GM23338 (cell line): ENCODE results near the gene RPUSD1. TPM values are rescaled to one million over a fixed set of nuclear protein-coding genes. Genes with fewer than 3 reads are reported as not detected.
A peak's percentile ranks its signal among the peaks of the same experiment; 100 is the strongest.

Source experiments
- ATAC-seq: fragments of 200-7000 bp; cut with Tn5 transposase; 3 replicates; pipeline ENCODE4 v1.9.1; 2020
- DNase-seq: peaks from one replicate; pipeline ENCODE4 v3.0.0-alpha.2; 2015; ENCODE audit warnings: low spot score
- H2AFZ ChIP-seq: fragments of 200-600 bp; sonication (generic); 2 replicates; pipeline ENCODE4 v1.8.0; 2016; ENCODE audit warnings: antibody characterized with exemption, mild to moderate bottlenecking, moderate library complexity
- H3F3A ChIP-seq: fragments of 200-600 bp; sonication (generic); replicated peaks from 2 replicates; pipeline ENCODE4 v1.8.0; 2017; ENCODE audit warnings: antibody characterized with exemption, mixed run types, low read depth
- H3K27ac ChIP-seq: fragments of 200-600 bp; sonication (generic); 2 replicates; pipeline ENCODE4 v1.6.1; 2016; ENCODE audit warnings: low read depth
- H3K27me3 ChIP-seq: fragments of 200-600 bp; sonication (generic); 2 replicates; pipeline ENCODE4 v1.8.0; 2016; ENCODE audit warnings: mild to moderate bottlenecking, mixed run types, moderate library complexity; ENCODE audit not compliant: insufficient read depth
- H3K36me3 ChIP-seq: fragments of 200-600 bp; sonication (generic); 2 replicates; pipeline ENCODE4 v1.8.0; 2016; ENCODE audit warnings: mild to moderate bottlenecking; ENCODE audit not compliant: insufficient read depth
- H3K4me1 ChIP-seq: fragments of 200-600 bp; sonication (generic); 2 replicates; pipeline ENCODE4 v1.8.0; 2016; ENCODE audit warnings: mild to moderate bottlenecking, moderate library complexity; ENCODE audit not compliant: insufficient read depth
- H3K4me2 ChIP-seq: fragments of 200-600 bp; sonication (generic); 2 replicates; pipeline ENCODE4 v1.7.1; 2017; ENCODE audit warnings: mixed run types
- H3K4me3 ChIP-seq: fragments of 200-600 bp; sonication (generic); 2 replicates; pipeline ENCODE4 v1.6.1; 2016; ENCODE audit warnings: mixed run types
- H3K79me2 ChIP-seq: fragments of 200-600 bp; sonication (generic); replicated peaks from 2 replicates; pipeline ENCODE4 v1.8.0; 2017; ENCODE audit warnings: mild to moderate bottlenecking; ENCODE audit not compliant: insufficient read depth
- H3K9me2 ChIP-seq: fragments of 200-600 bp; sonication (generic); 2 replicates; pipeline ENCODE4 v1.8.0; 2017; ENCODE audit not compliant: insufficient read depth
- H4K20me1 ChIP-seq: fragments of 200-600 bp; sonication (generic); replicated peaks from 2 replicates; pipeline ENCODE4 v1.8.0; 2017; ENCODE audit warnings: mild to moderate bottlenecking; ENCODE audit not compliant: insufficient read depth
- H3K27ac Mint-ChIP-seq: 2 replicates; pipeline ENCODE4 v1.8.0; 2020; ENCODE audit warnings: inconsistent platforms, mild to moderate bottlenecking, moderate library complexity, mixed read lengths
- H3K27me3 Mint-ChIP-seq: 3 replicates; pipeline ENCODE4 v1.8.0; 2022; ENCODE audit warnings: low read depth, mild to moderate bottlenecking, moderate library complexity, mixed read lengths, inconsistent platforms; ENCODE audit not compliant: insufficient read depth, poor library complexity
- H3K36me3 Mint-ChIP-seq: 3 replicates; pipeline ENCODE4 v1.8.0; 2021; ENCODE audit warnings: low read depth, mild to moderate bottlenecking, inconsistent platforms, moderate library complexity, mixed read lengths
- H3K4me1 Mint-ChIP-seq: 3 replicates; pipeline ENCODE4 v1.8.0; 2020; ENCODE audit warnings: mild to moderate bottlenecking, inconsistent platforms, mixed read lengths
- H3K4me3 Mint-ChIP-seq: 3 replicates; pipeline ENCODE4 v1.8.0; 2021; ENCODE audit warnings: moderate library complexity, mild to moderate bottlenecking, inconsistent platforms, mixed read lengths
- H3K9me3 Mint-ChIP-seq: 3 replicates; pipeline ENCODE4 v1.8.0; 2020; ENCODE audit warnings: moderate library complexity, mild to moderate bottlenecking, inconsistent platforms, mixed read lengths
- CREB1 ChIP-seq: fragments of 250-450 bp; sonication (Bioruptor Pico); IDR thresholded peaks from 2 replicates; pipeline ENCODE4 v1.5.0; 2020; ENCODE audit warnings: low read depth, mild to moderate bottlenecking, moderate library complexity
- EZH2 ChIP-seq: fragments of 200-600 bp; sonication (generic); IDR thresholded peaks from one replicate; pipeline ENCODE4 v1.8.0; 2017; ENCODE audit warnings: antibody characterized with exemption, mild to moderate bottlenecking, low read depth; ENCODE audit not compliant: unreplicated experiment
- EZH2phosphoT487 ChIP-seq: fragments of 200-600 bp; sonication (generic); IDR thresholded peaks from one replicate; pipeline ENCODE4 v1.8.1; 2018; ENCODE audit warnings: antibody characterized with exemption; ENCODE audit not compliant: unreplicated experiment
- JUNB ChIP-seq: IDR thresholded peaks from one replicate; pipeline ENCODE4 v1.6.1; 2016; ENCODE audit warnings: antibody characterized with exemption; ENCODE audit not compliant: unreplicated experiment
- NANOG ChIP-seq: IDR thresholded peaks from 2 replicates; pipeline ENCODE4 v1.6.1; 2016; ENCODE audit warnings: antibody characterized with exemption, borderline replicate concordance
- POLR2AphosphoS5 ChIP-seq: IDR thresholded peaks from 2 replicates; pipeline ENCODE4 v1.6.1; 2016; ENCODE audit warnings: antibody characterized with exemption, low read depth
- STAT1 ChIP-seq: IDR thresholded peaks from one replicate; pipeline ENCODE4 v1.6.1; 2016; ENCODE audit warnings: antibody characterized with exemption; ENCODE audit not compliant: unreplicated experiment
- ZNF114 ChIP-seq: fragments of 250-450 bp; sonication (Bioruptor Pico); IDR thresholded peaks from 2 replicates; pipeline ENCODE4 v1.5.0; 2020; ENCODE audit warnings: mild to moderate bottlenecking, moderate library complexity
- ZNF331 ChIP-seq: fragments of 250-450 bp; sonication (Bioruptor Pico); IDR thresholded peaks from 2 replicates; pipeline ENCODE4 v1.5.0; 2020; ENCODE audit warnings: low read depth, mild to moderate bottlenecking, moderate library complexity
- polyA plus RNA-seq: library from polyadenylated mRNA; unstranded; fragments of >200 nt; fragmentation: Nextera tagmentation; extraction: Ambion mirVana; gene quantifications from 2 replicates; pipeline ENCODE4 v1.2.1, GENCODE V29; 2016
- total RNA-seq: library from RNA; depleted of rRNA; stranded (reverse); fragments of >200 nt; shearing (Covaris generic); gene quantifications from 2 replicates; pipeline ENCODE4 v1.2.3, GENCODE V29; 2014
- TF ChIP-seq, protein P1 (sequence below): IDR thresholded peaks from one replicate; pipeline ENCODE4 v1.6.1; 2018; ENCODE audit warnings: antibody characterized with exemption; ENCODE audit not compliant: unreplicated experiment
- TF ChIP-seq, protein P2 (sequence below), 2 experiments: fragments of 200-600 bp in 1 of 2; sonication (generic) in 1 of 2; conservative IDR thresholded peaks; 2 replicates each; pipeline versions ENCODE4 v1.5.1 to v1.6.1; 2016 to 2017; ENCODE audit warnings: antibody characterized with exemption in 2 of 2, low read depth in 2 of 2, mild to moderate bottlenecking in 2 of 2, moderate library complexity in 1 of 2
- TF ChIP-seq, protein P3 (sequence below): IDR thresholded peaks from 2 replicates; pipeline ENCODE4 v1.6.1; 2016; ENCODE audit warnings: antibody characterized with exemption
- TF ChIP-seq, protein P4 (sequence below): fragments of 250-450 bp; sonication (Bioruptor Pico); IDR thresholded peaks from 2 replicates; pipeline ENCODE4 v1.5.0; 2020; ENCODE audit warnings: mild to moderate bottlenecking, moderate library complexity

The RPUSD1 gene
- total and polyA plus RNA-seq, 2 experiments from 2014 or later = 19.1 to 79.5 TPM

DNA sequence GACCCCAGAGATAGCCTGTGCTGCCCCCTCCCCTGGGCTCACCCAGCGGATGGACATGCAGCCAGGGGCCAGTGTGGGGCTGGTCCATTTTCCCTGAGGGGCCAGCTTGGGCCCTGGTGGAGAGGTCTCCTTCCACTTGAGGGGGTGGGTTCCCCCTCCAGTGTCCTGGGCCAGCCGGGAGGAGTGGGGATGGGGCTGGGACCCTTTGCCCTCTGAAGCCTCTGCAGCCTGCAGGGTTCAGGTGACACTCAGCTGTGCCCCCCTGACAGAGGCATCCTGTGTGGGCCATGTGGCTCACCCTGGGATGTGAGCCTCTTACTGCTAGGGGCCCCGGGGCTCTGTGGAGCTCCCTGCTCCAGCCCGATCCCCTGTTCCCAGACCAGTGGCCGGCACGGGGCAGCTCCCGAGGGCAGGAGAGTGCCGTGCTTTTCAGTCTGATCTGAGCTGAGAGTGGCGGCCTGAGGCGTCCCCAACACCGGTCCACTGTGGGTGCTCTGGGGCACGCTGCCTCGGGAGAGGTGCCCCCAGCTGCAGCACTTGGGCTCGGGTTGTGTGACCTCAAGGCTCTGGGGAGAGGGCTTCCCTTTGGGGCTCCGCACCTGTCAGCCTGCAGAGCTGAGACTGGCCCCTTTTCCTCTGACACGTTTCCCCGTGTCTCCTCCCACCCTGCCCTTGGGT is 12.8 kb upstream of the RPUSD1 start:
- no peak overlapping the region for H3K27ac ChIP-seq
- Mint-ChIP-seq H3K27me3 (peaks cover 31% of the 10 kb centered on the region), H3K27ac (no peak overlapping the region), H3K36me3 (peaks cover 23% of the 10 kb centered on the region; the same call in 2 of the 3 replicates), H3K9me3 (no peaks in the 10 kb centered on the region; the same call in 1 of the 3 replicates), H3K4me3 (no peak overlapping the region), H3K4me1 (peaks cover 4% of the 10 kb centered on the region; the same call in 1 of the 3 replicates)
- peak overlapping the region; percentile 91 for H3K4me2 ChIP-seq
- H3F3A ChIP-seq = no peaks in the 10 kb centered on the region
- H3K9me2 ChIP-seq = no peaks in the 10 kb centered on the region
- H3K79me2 ChIP-seq = no peaks in the 10 kb centered on the region
- peak; percentile 11 for ATAC-seq
- no peaks in the 10 kb centered on the region for H3K36me3 ChIP-seq
- peak overlapping the region; percentile 57; the same call in 1 of the 2 replicates for H3K4me3 ChIP-seq
- no peak for DNase-seq
- peaks cover 3% of the 10 kb centered on the region; the same call in 1 of the 2 replicates for H3K4me1 ChIP-seq
- peaks cover under 1% of the 10 kb centered on the region; the same call in 1 of the 2 replicates for H4K20me1 ChIP-seq
- H2AFZ ChIP-seq = no peak overlapping the region
- peaks cover 43% of the 10 kb centered on the region for H3K27me3 ChIP-seq
- TF ChIP-seq, protein P1, sequence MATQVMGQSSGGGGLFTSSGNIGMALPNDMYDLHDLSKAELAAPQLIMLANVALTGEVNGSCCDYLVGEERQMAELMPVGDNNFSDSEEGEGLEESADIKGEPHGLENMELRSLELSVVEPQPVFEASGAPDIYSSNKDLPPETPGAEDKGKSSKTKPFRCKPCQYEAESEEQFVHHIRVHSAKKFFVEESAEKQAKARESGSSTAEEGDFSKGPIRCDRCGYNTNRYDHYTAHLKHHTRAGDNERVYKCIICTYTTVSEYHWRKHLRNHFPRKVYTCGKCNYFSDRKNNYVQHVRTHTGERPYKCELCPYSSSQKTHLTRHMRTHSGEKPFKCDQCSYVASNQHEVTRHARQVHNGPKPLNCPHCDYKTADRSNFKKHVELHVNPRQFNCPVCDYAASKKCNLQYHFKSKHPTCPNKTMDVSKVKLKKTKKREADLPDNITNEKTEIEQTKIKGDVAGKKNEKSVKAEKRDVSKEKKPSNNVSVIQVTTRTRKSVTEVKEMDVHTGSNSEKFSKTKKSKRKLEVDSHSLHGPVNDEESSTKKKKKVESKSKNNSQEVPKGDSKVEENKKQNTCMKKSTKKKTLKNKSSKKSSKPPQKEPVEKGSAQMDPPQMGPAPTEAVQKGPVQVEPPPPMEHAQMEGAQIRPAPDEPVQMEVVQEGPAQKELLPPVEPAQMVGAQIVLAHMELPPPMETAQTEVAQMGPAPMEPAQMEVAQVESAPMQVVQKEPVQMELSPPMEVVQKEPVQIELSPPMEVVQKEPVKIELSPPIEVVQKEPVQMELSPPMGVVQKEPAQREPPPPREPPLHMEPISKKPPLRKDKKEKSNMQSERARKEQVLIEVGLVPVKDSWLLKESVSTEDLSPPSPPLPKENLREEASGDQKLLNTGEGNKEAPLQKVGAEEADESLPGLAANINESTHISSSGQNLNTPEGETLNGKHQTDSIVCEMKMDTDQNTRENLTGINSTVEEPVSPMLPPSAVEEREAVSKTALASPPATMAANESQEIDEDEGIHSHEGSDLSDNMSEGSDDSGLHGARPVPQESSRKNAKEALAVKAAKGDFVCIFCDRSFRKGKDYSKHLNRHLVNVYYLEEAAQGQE = no peak
- TF ChIP-seq ZNF114 = no peak
- TF ChIP-seq NANOG = no peak
- TF ChIP-seq, protein P2, sequence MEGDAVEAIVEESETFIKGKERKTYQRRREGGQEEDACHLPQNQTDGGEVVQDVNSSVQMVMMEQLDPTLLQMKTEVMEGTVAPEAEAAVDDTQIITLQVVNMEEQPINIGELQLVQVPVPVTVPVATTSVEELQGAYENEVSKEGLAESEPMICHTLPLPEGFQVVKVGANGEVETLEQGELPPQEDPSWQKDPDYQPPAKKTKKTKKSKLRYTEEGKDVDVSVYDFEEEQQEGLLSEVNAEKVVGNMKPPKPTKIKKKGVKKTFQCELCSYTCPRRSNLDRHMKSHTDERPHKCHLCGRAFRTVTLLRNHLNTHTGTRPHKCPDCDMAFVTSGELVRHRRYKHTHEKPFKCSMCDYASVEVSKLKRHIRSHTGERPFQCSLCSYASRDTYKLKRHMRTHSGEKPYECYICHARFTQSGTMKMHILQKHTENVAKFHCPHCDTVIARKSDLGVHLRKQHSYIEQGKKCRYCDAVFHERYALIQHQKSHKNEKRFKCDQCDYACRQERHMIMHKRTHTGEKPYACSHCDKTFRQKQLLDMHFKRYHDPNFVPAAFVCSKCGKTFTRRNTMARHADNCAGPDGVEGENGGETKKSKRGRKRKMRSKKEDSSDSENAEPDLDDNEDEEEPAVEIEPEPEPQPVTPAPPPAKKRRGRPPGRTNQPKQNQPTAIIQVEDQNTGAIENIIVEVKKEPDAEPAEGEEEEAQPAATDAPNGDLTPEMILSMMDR (conservative IDR thresholded peaks at IDR 0.05; ENCODE audit: low read depth in 2 of 2) = no peak
- no peak for TF ChIP-seq STAT1
- no peak for TF ChIP-seq POLR2AphosphoS5
- TF ChIP-seq CREB1 (CRISPR knock-in tag) = no peak
- no peak for TF ChIP-seq ZNF331 (CRISPR knock-in tag)
- TF ChIP-seq, protein P3, sequence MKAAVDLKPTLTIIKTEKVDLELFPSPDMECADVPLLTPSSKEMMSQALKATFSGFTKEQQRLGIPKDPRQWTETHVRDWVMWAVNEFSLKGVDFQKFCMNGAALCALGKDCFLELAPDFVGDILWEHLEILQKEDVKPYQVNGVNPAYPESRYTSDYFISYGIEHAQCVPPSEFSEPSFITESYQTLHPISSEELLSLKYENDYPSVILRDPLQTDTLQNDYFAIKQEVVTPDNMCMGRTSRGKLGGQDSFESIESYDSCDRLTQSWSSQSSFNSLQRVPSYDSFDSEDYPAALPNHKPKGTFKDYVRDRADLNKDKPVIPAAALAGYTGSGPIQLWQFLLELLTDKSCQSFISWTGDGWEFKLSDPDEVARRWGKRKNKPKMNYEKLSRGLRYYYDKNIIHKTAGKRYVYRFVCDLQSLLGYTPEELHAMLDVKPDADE = no peak
- TF ChIP-seq, protein P4, sequence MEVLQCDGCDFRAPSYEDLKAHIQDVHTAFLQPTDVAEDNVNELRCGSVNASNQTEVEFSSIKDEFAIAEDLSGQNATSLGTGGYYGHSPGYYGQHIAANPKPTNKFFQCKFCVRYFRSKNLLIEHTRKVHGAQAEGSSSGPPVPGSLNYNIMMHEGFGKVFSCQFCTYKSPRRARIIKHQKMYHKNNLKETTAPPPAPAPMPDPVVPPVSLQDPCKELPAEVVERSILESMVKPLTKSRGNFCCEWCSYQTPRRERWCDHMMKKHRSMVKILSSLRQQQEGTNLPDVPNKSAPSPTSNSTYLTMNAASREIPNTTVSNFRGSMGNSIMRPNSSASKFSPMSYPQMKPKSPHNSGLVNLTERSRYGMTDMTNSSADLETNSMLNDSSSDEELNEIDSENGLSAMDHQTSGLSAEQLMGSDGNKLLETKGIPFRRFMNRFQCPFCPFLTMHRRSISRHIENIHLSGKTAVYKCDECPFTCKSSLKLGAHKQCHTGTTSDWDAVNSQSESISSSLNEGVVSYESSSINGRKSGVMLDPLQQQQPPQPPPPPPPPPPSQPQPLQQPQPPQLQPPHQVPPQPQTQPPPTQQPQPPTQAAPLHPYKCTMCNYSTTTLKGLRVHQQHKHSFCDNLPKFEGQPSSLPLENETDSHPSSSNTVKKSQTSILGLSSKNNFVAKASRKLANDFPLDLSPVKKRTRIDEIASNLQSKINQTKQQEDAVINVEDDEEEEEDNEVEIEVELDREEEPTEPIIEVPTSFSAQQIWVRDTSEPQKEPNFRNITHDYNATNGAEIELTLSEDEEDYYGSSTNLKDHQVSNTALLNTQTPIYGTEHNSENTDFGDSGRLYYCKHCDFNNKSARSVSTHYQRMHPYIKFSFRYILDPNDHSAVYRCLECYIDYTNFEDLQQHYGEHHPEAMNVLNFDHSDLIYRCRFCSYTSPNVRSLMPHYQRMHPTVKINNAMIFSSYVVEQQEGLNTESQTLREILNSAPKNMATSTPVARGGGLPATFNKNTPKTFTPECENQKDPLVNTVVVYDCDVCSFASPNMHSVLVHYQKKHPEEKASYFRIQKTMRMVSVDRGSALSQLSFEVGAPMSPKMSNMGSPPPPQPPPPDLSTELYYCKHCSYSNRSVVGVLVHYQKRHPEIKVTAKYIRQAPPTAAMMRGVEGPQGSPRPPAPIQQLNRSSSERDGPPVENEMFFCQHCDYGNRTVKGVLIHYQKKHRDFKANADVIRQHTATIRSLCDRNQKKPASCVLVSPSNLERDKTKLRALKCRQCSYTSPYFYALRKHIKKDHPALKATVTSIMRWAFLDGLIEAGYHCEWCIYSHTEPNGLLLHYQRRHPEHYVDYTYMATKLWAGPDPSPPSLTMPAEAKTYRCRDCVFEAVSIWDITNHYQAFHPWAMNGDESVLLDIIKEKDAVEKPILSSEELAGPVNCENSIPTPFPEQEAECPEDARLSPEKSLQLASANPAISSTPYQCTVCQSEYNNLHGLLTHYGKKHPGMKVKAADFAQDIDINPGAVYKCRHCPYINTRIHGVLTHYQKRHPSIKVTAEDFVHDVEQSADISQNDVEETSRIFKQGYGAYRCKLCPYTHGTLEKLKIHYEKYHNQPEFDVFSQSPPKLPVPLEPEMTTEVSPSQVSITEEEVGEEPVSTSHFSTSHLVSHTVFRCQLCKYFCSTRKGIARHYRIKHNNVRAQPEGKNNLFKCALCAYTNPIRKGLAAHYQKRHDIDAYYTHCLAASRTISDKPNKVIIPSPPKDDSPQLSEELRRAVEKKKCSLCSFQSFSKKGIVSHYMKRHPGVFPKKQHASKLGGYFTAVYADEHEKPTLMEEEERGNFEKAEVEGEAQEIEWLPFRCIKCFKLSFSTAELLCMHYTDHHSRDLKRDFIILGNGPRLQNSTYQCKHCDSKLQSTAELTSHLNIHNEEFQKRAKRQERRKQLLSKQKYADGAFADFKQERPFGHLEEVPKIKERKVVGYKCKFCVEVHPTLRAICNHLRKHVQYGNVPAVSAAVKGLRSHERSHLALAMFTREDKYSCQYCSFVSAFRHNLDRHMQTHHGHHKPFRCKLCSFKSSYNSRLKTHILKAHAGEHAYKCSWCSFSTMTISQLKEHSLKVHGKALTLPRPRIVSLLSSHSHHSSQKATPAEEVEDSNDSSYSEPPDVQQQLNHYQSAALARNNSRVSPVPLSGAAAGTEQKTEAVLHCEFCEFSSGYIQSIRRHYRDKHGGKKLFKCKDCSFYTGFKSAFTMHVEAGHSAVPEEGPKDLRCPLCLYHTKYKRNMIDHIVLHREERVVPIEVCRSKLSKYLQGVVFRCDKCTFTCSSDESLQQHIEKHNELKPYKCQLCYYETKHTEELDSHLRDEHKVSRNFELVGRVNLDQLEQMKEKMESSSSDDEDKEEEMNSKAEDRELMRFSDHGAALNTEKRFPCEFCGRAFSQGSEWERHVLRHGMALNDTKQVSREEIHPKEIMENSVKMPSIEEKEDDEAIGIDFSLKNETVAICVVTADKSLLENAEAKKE (CRISPR knock-in tag) = no peak
- no peak for TF ChIP-seq EZH2phosphoT487
- no peak for TF ChIP-seq JUNB
- TF ChIP-seq EZH2 = no peak
